ENCODE data around the gene BBS9.
"Not testable (repeated sequence)": the region's sequence is repeated elsewhere in the genome, so short reads cannot be mapped to it uniquely, and the experiment has no call there.

BBS9 gene

DNA sequence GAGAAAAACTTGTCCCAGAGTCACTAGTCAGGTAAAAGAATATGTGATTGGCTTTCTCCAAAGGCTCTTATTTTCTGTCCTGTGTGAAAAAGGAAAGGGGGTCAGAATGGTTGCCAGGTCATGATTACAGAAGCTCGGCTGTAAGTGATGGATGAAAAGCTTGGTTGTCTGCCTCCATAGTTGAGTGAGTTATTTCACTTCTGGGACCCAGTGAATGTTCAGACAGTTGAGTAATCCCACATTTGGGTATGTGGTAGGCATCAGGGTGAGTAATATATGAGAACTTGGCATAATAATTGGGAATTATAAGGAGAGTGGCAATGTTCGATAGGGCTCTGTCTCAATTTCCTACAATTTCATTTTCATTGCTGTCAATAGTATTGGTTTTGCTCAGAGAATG lies 72.5 kb downstream of the BBS9 start:
- no peak for DNase-seq

DNA sequence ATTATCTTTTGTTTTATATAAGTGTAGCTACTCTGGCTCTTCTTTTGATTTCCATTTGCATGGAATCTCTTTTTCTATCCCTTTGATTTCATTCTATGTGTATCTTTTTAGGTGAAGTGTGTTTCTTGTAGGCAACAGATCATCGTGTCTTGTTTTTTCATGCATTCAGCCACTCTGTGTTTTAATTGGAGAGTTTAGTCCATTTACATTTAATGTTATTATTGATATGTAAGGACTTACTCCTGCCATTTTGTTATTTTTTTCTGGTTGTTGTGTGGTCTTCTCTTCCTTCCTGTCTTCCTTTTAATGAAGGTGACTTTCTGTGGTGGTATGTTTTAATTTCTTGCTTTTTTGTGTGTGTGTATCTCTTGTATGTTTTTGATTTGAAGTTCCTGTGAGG lies 81.6 kb downstream of the BBS9 start:
- DNase-seq = no peak

DNA sequence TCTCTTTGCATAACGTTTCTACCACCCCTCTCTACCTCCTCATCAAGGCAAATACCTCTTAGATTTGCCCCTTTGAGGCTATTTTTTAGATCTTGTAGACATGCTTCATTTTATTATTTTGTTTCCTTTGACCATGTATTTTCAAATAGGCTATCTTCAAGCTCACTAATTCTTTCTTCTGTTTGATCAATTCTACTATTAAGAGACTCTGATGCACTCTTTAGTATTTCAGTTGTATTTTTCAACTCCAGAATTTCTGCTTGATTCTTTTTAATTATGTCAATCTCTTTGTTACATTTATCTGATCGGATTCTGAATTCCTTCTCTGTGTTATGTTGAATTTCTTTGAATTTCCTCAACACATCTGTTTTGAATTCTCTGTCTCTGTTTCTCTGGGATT lies 82.8 kb downstream of the BBS9 start:
- no peak for DNase-seq

DNA sequence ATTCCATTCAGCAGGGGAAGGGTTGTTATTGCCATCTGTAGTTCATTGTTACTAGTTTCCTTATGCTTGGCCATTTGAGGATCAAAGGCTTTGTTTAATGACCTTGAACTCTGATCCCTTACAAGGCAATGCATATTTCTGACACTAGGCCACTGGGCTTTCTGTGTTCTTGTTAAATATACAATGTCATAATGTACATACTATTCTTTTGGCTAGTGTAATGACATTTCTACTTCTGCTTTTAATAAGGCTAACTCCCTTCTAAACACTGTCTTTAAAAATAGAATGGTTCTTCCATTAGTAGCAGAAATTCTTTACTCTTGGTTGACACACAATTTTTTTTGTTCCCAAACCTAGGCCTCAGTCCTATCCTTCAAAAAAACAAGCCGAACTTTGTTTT lies 86.6 kb downstream of the BBS9 start:
- no peak for DNase-seq

DNA sequence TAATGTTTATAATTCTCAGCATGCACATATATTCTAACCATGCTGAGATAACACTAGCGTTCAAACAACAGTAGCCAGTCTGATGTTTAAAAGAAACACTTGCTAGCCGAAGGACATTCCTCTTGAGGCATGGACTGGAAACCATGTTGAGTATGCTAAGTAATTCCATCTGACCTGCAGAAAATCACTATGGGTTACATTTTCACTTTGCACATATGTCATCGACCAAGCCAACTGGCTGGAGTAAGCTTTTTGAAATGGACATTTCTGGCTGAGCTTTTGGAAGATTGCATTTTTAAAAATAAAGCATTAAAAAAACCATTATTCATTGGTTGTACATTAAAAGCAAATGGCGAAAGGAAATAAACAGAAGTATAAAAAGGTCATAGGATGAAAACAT lies 88.2 kb downstream of the BBS9 start:
- no peak for DNase-seq

DNA sequence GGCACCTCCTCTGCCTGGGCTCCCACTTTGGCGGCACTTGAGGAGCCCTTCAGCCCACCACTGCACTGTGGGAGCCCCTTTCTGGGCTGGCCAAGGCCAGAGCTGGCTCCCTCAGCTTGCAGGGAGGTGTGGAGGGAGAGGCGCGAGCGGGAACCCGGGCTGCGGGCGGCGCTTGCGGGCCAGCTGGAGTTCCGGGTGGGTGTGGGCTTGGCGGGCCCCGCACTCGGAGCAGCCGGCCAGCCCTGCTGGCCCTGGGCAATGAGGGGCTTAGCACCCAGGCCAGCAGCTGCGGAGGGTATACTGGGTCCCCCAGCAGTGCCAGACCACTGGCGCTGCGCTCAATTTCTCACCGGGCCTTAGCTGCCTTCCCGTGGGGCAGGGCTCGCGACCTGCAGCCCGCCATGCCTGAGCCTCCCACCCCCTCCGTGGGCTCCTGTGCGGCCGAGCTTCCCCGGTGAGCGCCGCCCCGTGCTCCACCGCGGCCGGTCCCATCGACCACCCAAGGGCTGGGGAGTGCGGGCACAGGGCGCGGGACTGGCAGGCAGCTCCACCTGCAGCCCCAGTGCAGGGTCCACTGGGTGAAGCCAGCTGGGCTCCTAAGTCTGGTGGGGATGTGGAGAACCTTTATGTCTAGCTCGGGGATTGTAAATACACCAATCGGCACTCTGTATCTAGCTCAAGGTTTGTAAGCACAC lies 89.6 kb downstream of the BBS9 start:
- DNase-seq = not testable (repeated sequence)

DNA sequence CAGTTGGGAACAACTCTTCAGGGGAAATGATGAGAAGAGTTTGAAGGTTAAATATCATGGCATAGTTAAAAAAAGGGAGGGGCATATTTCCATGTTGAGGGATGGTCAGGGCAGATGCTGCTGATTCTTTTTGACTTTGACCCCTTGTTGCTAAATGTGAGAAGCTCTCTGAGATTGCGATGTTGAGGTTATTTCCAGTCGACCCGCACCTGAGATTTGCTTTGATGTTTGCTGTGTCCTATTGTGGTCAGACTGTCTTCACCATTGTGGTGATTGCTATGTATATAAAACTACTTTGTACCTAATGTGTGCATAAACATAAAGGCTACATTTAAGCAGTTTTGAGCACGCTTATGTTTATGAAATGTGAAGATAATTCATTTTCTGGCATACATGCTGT lies 90.9 kb downstream of the BBS9 start:
- no peak for DNase-seq

DNA sequence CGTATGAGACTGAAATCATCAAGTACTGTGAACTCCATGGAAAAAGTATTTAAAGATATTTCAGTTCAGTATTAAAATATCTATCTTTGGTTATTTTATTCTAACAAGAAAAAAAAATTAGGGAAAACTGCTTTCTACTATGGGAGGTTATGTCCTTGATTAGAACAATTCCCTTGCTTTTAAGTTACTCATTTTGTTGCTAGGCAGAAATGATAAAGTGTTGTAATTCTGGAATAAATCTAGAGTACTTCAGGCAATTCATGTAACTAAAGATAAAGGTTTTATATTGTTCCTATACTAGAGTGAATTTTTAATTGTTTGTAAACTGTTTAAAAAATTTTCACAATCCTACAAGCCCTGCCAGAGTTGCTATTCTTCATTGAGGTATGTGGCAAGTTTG lies 92.0 kb downstream of the BBS9 start:
- no peak for DNase-seq

DNA sequence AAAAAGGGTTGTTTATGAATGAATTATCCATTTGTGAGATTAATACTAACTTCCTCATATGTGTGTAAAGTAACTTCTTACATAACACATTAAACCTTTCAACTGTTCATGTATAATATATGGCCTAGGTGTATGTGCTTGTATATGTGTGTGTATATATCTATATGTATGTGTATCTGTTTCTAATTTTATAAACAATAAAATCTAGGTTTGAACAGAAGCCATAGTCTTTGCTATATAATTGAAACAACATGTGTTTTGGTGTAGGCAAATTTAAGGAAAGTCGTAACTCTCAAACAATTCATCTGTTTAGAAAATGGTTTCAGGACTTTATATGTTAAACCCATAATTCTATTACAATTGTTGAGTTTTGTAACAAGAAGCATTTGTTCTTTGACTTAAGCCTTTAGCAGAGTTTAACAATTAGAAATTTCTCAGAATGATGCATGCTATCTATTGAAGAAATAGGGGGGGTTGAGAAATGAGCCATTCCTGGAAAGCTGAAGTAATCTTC lies 103.3 kb downstream of the BBS9 start:
- DNase-seq = no peak

DNA sequence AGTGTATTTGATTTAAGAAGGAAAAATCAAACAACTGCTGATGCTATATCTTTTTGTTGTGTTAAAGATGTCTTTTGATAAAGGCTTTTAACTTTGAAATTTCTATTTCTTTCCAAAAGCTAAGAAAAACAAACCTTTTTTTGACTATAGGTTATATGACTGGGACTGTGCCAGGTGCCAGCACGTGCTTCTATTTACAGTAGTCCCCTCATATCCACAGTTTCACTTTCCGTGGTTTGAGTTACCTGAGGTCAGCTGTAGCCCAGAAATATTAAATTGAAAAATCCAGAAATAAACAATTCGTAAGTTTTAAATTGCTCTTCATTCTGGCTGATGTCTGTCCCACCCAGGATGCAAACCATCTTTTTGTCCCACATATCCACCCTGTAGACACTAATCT lies 104.3 kb downstream of the BBS9 start:
- DNase-seq = no peak

DNA sequence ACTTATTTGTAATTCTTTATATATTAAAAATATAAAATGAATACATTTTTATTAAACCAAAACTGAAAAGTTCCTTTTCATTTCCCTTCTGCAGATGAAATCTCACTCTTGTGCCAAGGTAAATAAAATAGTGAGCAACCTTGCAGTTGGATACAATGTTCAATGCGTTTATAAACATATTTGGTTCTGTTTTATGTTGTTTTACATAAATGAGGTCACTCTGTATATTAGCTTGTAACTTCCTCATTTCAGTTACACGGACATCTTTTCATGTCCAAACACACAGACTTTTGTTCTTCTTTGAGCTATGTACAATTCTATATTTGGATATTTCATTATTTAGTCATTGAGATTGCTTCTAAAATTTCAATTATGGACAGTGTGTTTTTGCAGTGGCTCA lies 107.7 kb downstream of the BBS9 start:
- no peak for DNase-seq

DNA sequence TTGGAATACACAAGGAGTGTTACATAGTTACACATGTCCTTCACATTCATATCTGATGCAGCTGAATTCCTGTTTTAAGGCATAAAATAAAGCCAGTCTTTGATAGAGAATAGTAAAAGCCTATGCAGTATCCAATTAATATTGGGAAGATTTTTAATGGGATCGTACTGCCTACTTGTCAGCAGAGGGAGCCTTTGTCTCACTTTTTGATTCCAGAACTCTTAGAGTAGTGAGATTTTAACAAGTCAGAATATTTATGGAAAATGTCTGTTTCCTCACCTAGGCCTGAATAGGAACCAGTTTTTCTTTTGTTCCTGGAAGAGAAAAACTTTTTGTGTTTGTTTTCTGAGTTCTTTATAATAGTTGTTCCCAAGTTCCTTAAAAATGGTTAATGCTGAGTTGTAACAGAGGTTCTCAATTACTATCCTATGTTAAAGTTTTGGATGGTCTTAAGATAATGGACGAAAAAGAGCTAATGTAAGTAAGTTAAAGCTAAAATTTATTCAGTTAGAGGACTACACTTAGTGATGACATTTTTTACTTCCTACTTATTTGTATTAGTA lies 114.0 kb downstream of the BBS9 start:
- no peak for DNase-seq

DNA sequence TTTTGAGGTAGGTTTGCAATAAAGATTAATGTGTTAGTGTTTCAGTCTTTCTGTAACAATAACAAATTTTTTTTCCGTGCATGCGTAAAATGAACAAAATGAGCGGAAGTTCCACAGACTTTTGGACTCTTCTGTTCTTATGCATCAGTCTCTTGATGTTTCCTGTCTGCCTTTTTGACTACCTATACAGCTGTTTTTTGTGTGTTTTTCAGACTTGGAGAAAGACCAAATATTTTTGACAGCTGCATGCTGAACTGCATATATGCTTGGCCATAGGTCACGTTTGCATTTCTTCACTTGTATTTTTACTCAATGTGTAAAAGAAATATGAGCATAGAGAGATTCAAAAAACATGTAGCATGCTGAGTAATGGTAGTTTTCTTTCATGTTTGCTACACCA lies 119.3 kb downstream of the BBS9 start:
- no peak for DNase-seq

DNA sequence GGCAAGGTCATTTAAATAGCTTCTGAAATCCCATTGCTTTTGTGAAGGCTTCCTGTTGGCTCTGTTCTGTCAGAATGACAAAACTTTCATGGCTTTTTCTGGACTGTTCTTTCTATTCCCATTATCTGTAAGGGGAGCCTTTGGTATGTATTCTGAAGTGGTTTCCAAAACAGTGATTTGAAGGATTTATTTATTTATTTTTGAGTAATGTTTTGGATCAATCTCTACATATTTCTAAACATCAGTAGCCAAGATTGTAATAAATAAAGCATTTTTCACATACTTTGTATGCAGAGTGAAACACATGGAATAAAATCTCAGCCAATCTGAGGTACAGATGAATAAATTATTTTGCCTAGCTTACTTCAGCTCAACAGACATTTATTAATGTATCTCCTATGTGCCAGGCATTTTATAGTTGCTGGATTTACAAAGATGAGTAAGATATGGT lies 121.1 kb downstream of the BBS9 start:
- no peak for DNase-seq

DNA sequence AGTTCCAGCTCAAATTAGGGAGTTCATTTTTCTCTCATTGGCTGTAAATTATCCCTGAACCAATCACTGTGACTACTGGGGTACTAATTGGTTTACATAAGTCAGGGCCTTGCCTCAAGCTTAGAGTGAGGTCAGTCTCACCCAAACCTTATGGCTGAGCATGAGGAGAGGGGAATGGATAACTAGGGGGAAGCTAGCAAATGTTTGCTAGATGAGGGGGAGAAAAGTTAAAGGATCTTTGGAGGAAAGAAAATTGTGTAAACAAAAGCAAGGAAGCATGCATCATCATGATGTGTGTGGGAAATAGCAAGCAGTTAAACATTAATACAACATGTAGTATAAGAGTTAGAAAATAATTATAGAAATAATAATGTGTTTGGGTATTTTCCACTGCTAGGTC lies 121.9 kb downstream of the BBS9 start:
- no peak for DNase-seq

DNA sequence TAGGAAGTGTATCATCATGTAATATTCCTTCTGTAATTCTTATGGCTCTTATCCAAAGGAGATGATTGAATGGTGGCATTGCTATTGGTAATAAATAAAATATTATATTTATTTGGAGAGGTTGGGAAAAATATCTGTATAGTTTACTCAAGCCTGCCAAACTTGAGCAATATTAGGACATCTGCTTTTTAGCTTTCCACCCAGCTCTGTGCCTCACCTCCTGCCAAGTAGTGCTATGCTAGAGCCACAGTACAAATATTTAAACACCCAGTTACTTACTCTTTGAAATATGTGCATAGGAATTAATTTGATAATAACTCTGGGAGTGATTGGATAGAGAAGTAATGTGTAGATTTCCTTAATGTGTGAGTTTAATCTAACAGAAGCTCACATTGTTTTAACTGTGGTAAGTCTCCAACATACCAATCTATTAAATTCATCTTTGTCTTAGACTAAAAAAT lies 129.2 kb downstream of the BBS9 start:
- no peak for DNase-seq

DNA sequence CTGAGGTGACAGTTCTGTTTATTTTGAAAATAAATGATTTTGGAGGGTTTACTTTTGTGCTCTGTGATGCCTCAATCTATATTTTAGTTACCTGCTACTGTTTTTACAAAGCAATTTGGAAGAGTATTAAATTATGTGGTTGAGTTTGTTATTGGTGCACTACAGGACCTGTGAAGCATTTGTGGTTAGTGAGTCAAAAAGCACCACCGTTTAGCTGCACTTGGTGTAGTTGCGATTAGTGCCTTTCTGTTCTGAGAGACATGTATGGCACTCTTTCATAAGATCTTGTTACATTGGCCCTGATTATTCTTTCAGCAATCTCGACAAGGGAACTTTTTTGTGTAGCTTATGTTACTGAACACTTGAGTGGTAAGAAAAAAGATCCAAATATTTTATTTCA lies 132.2 kb downstream of the BBS9 start:
- DNase-seq = no peak

DNA sequence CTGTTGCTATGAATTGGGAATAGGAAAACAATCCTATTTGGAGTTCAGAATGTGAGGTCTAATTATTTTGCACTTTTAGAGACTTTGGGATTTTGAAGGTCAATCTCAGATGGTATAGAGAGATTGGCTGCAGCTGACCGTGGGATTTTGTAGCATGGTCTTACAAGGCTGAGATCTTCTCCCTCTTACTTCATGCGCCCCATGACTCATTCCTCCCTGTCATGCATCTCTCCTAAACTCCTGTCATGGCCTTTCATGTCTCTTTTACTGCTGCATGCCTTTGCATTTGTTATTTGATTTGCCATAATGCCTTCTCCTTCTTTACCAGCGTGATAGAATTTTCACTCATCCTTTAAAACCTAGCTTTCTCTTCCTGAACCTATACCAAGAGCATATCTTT lies 133.1 kb downstream of the BBS9 start:
- no peak for DNase-seq

DNA sequence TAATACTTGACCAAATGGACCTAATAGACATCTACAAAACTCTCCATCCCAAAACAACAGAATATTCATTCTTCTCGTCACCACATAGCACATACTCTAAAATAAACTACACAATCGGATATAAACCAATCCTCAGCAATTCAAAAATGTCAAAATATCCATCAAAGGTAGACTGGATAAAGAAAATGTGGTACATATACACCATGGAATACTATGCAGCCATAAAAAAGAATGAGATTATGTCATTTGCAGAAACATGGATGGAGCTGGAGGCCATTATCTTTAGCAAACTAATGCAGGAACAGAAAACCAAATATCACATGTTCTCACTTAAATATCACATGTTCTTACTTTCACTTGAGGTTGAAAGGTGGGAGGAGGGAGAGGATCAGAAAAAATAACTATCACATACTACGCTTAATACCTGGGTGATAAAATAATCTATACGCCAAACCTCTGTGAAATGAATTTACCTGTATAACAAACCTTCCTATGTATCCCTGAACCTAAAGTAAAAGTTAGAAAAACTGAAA lies 142.5 kb downstream of the BBS9 start:
- not testable (repeated sequence) for DNase-seq

DNA sequence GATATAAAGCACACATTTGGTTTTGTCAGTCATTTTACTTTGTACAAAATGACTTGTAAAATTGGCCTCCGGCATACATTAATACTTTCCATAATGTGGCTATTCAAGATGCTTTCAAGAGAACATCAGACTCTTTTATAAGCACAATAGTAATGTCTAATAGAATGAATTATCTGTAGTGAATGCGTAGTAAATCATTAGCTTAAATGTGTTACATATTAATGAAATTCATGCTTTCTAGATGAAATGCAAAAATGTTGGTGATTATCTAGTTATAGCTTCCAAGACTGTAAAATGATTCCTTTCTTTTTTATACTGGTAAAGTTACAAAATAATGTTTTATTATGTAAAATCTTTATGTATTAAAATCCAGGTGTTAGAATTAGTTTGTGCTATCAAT lies 144.0 kb downstream of the BBS9 start:
- no peak for DNase-seq

DNA sequence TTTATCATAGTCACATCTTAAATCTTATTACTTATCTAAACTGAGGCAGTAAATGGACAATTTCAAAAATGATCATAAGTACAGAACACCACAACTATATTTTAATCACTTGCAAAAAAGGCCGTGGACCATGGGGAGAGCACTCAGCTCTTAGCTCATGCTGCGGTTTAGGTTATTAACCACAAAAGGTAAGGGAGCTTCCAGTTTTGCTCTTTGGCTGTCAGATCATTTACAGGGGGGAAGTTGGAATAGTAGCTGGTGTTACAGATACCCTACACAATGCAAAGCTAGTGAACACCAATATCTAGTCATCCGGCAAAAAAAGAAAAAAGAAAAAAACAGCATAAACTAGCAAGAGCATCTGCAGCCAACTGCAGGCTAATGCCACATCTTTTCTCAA lies 147.0 kb downstream of the BBS9 start:
- no peak for DNase-seq

DNA sequence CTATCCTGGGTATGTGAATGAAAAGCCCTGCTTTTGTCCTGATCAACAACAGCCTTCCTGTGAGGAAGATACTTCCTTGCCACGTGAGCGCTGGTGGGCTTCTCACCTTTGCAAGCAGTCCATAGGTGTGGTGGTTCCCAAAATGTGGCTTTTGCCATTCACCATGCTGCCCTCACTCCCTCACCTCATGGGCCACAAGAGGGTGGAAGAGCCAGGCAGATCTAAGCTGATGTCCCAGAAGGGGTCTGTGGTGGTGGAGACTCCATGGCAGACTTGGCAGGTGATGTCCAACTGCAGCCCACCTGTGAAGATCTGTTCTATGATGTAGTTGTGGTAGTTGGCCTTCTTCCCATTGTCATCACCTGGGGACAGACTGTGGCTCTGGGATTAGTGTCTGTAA lies 147.4 kb downstream of the BBS9 start:
- no peak for DNase-seq

DNA sequence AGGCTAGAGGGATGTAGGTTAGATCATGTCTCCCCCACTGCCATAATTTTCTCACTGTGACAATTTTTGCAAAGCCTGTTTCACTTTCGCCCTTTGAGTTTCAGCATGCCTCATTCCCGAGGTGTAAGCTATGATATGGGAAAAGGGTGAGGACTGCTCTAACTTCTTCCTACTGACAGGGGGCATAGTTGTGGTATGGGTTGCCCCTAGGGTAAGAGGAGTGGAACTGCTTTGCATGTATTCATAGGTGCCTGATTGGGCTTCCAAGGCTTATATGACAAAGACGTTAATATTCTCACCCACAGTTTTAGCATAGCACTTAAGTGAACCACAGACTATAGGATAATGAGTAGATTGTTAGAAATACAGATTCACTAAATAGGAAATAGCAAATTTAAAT lies 148.7 kb downstream of the BBS9 start:
- no peak for DNase-seq

DNA sequence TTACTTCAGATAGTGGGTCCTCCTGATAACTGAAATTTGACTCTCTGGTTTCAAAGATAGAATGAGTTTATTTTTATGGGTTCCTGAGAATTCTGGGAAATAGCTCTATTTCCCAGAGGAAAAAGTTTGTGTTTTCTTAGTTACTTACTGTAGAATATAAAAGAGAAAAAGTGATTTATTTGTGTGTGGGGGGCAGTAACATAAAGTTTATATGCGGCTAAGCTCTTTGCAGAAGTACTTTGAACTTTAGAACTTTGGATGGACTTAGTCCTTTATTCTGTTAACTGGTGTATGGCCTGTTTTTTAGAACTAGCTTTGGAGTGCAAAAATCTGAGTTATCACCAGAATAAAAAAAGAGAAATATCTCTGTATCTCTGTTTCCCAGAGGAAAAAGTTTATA lies 157.1 kb downstream of the BBS9 start:
- DNase-seq = no peak

DNA sequence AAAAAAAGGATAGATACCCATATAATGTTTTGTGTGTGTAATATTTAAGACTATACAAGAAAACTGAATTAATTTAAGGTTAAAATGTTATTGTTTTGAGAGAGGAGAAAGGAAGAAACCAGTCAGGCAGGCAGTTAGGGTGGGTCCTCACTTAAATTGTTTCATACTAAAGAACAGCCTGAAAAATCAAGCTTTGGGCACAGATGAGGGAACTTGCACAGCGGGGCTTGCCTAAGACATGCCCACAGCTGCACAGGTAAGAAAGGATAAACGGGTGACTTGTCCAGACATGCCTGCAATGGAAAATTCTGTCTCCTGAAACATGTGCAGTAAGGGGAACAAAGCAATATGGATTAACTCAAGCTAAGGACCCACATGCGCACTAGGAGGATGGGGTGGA lies 158.4 kb downstream of the BBS9 start:
- no peak for DNase-seq

Data from activated CD8-positive, alpha-beta memory T cell treated with anti-CD3 and anti-CD28 coated beads for 24 hours (primary cell).